T-helper 1 cell (primary cell): ENCODE results near the gene LRAT.

ENCODE experiments used
- DNase-seq, 5 donors: peaks; one replicate each; pipeline ENCODE4 v3.0.0-alpha.2; 2012 to 2020

LRAT gene

GRCh38 chr4:154778264-154778663 is 34.5 kb downstream of the LRAT start:
- no peak for DNase-seq

- no peak for DNase-seq
These were observed 35.7 kb downstream of the LRAT start for GRCh38 chr4:154779362-154779947.

GRCh38 chr4:154781126-154781982 is 37.6 kb downstream of the LRAT start, which contains the start of gene RBM46:
Gene RBM46 (plus strand): TSS chr4:154781272. CDS start chr4:154796753, 15,481 bp downstream.
- DNase-seq, result peak in 1 of 5 donors; percentile 11

- DNase-seq, result no peak
These were observed 38.1 kb downstream of the LRAT start for GRCh38 chr4:154781983-154782293.
